ENCODE results near the gene CCDC88C.
"Not testable (repeated sequence)": the region's sequence is repeated elsewhere in the genome, so short reads cannot be mapped to it uniquely, and the experiment has no call there.

The CCDC88C gene

GRCh38 chr14:91283666-91284065, 134.0 kb downstream of the CCDC88C start:
- no peak for DNase-seq

- no peak for DNase-seq
Observed at GRCh38 chr14:91282954-91283645, 134.5 kb downstream of the CCDC88C start.

- DNase-seq: no peak
Observed at GRCh38 chr14:91281346-91281745, 136.3 kb downstream of the CCDC88C start.

- no peak for DNase-seq
Observed at GRCh38 chr14:91280129-91280528, 137.5 kb downstream of the CCDC88C start.

- no peak for DNase-seq
Observed at GRCh38 chr14:91279354-91279753, 138.3 kb downstream of the CCDC88C start.

GRCh38 chr14:91278383-91278715, 139.3 kb downstream of the CCDC88C start:
- no peak for DNase-seq

- no peak for DNase-seq
Observed at GRCh38 chr14:91277546-91278382, 139.9 kb downstream of the CCDC88C start.

- DNase-seq: no peak
Observed at GRCh38 chr14:91274796-91275195, 142.8 kb downstream of the CCDC88C start.

- DNase-seq: no peak
Observed at GRCh38 chr14:91273885-91274273, 143.7 kb downstream of the CCDC88C start.

- no peak for DNase-seq
Observed at GRCh38 chr14:91273273-91273884, 144.2 kb downstream of the CCDC88C start.

GRCh38 chr14:91272341-91273272, 145.0 kb downstream of the CCDC88C start:
- DNase-seq: no peak

- no peak for DNase-seq
Observed at GRCh38 chr14:91271639-91272038, 146.0 kb downstream of the CCDC88C start.

GRCh38 chr14:91270619-91271018, 147.0 kb downstream of the CCDC88C start:
- no peak for DNase-seq

GRCh38 chr14:91270188-91270587, 147.4 kb downstream of the CCDC88C start:
- DNase-seq: no peak

GRCh38 chr14:91269076-91269991, 148.3 kb downstream of the CCDC88C start:
- peak; percentile 42 for DNase-seq

- no peak for DNase-seq
Observed at GRCh38 chr14:91267965-91268437, 149.6 kb downstream of the CCDC88C start.

- not testable (repeated sequence) for DNase-seq
Observed at GRCh38 chr14:91266276-91266675, 151.3 kb downstream of the CCDC88C start.

- DNase-seq: no peak
Observed at GRCh38 chr14:91265404-91265803, 152.2 kb downstream of the CCDC88C start.

- no peak for DNase-seq
Observed at GRCh38 chr14:91264151-91265150, 153.2 kb downstream of the CCDC88C start.

- no peak for DNase-seq
Observed at GRCh38 chr14:91263329-91263728, 154.3 kb downstream of the CCDC88C start.
